Anterior cingulate cortex (tissue), 58 donors: ENCODE data around the gene BNIP2.
"Not testable (repeated sequence)": the region's sequence is repeated elsewhere in the genome, so short reads cannot be mapped to it uniquely, and the experiment has no call there.

ENCODE experiments used
- DNase-seq, 58 donors: peaks; one replicate each; lab custom pipeline; 2025; lab: John Stamatoyannopoulos, UW

Gene BNIP2

GRCh38 chr15:59644756-59645155 lies 44.4 kb downstream of the BNIP2 start:
- no peak for DNase-seq

- DNase-seq, result no peak
Observed at GRCh38 chr15:59642351-59642750, 46.8 kb downstream of the BNIP2 start.

- DNase-seq, result not testable (repeated sequence)
Observed at GRCh38 chr15:59637507-59637906, 51.6 kb downstream of the BNIP2 start.

GRCh38 chr15:59636184-59636583 lies 52.9 kb downstream of the BNIP2 start:
- no peak for DNase-seq

- no peak for DNase-seq
Observed at GRCh38 chr15:59632714-59633113, 56.4 kb downstream of the BNIP2 start.

GRCh38 chr15:59622289-59622688 lies 66.8 kb downstream of the BNIP2 start:
- DNase-seq, result no peak

- no peak for DNase-seq
Observed at GRCh38 chr15:59618406-59618805, 70.7 kb downstream of the BNIP2 start.

- no peak for DNase-seq
Observed at GRCh38 chr15:59616379-59616778, 72.7 kb downstream of the BNIP2 start.

GRCh38 chr15:59615661-59616060 lies 73.5 kb downstream of the BNIP2 start:
- DNase-seq, result no peak

GRCh38 chr15:59614153-59614552 lies 75.0 kb downstream of the BNIP2 start:
- DNase-seq, result no peak

- no peak for DNase-seq
Observed at GRCh38 chr15:59611276-59612260, 77.6 kb downstream of the BNIP2 start, which contains the start of gene GCNT3. TSS of gene GCNT3 (plus strand) at chr15:59611783. CDS start at chr15:59618239, 6,456 bp downstream.

GRCh38 chr15:59609730-59610712 lies 79.1 kb downstream of the BNIP2 start:
- no peak for DNase-seq
